Measurements from ENCODE around the gene MCTP1. TPM values are rescaled to one million over a fixed set of nuclear protein-coding genes. Genes with fewer than 3 reads are reported as not detected.
A peak's percentile ranks its signal among the peaks of the same experiment; 100 is the strongest.

MCTP1 gene
- 2.9 and 3.7 TPM in 2 replicates for total RNA-seq (ENCODE audit: low replicate concordance)

DNA sequence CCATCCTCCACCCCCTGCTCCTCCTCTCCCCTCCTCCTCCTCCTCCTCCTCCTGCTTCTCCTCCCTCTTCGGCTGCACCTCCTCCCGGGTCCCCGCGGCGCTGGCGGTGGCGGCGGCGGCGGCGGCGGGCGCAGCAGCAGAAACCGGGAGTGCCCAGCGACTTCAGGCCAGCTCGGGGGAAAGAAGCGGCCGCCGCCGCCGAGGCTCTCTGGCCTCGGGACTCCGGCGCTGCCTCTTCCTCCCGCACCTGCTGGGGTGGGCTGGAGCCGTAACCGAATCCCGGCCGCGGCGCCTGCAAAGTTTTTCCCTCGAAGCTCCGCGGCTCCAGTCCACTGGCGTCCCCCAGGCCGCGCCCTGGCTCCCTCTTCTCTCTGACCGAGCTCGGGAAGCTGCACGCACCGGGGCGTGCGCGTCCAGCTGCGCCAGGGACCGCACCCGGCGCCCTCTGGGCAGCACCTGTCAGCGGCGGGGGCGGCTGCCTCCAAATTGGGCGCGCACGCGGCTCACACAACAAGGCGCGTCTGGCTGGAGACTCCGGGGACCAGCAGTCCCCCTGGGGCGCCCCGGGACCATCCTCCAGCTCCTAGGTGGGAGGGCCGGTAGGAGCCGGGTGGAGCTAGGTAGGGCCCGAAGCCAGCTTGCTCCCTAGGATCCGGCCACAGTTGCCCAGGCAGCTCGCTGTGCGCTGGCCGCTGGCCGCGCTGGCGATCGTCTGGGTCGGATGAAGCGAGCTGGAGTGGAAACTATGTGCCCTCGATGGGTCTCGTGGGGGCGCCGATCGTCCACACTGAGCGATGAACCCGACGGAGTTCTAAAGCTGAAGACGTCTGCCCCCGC is at the start of gene MCTP1:
TSS of gene MCTP1 (minus strand) at position 523 of the 837 bp plus-strand sequence.
- Mint-ChIP-seq H3K27ac (peak within 1 kb of the TSS; percentile 63), H3K27me3 (ENCODE audit: insufficient read depth, low read depth) (peaks cover 42% of the 10 kb centered on the region), H3K4me1 (peaks cover 11% of the 10 kb centered on the region), H3K4me3 (peak within 1 kb of the TSS; percentile 94), H3K9me3 (no peaks in the 10 kb centered on the region), H3K36me3 (no peaks in the 10 kb centered on the region)
- H3K4me2 ChIP-seq = peak within 1 kb of the TSS; percentile 99
- no peak for TF ChIP-seq EZH2phosphoT487 (IDR thresholded peaks at IDR 0.05)
- TF ChIP-seq, protein P1, sequence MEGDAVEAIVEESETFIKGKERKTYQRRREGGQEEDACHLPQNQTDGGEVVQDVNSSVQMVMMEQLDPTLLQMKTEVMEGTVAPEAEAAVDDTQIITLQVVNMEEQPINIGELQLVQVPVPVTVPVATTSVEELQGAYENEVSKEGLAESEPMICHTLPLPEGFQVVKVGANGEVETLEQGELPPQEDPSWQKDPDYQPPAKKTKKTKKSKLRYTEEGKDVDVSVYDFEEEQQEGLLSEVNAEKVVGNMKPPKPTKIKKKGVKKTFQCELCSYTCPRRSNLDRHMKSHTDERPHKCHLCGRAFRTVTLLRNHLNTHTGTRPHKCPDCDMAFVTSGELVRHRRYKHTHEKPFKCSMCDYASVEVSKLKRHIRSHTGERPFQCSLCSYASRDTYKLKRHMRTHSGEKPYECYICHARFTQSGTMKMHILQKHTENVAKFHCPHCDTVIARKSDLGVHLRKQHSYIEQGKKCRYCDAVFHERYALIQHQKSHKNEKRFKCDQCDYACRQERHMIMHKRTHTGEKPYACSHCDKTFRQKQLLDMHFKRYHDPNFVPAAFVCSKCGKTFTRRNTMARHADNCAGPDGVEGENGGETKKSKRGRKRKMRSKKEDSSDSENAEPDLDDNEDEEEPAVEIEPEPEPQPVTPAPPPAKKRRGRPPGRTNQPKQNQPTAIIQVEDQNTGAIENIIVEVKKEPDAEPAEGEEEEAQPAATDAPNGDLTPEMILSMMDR (IDR thresholded peaks at IDR 0.05) = no peak
- TF ChIP-seq EZH2 (IDR thresholded peaks at IDR 0.05) = no peak
- H3K79me2 ChIP-seq (ENCODE audit: low read depth) = no peaks in the 10 kb centered on the region
- H3F3A ChIP-seq (ENCODE audit: low read depth) = peaks cover 20% of the 10 kb centered on the region
- H3K36me3 ChIP-seq = no peaks in the 10 kb centered on the region
- H3K9ac ChIP-seq = no peak within 1 kb of the TSS
- H2AFZ ChIP-seq (replicated peaks) = peak within 1 kb of the TSS; percentile 99
- H3K27ac ChIP-seq = no peak within 1 kb of the TSS
- H3K9me3 ChIP-seq (ENCODE audit: low read depth) = no peaks in the 10 kb centered on the region
- DNase-seq (ENCODE audit: low spot score) = peak; percentile 77
- H3K27me3 ChIP-seq = peaks cover 59% of the 10 kb centered on the region
- H4K20me1 ChIP-seq (ENCODE audit: low read depth) = no peaks in the 10 kb centered on the region
- H3K4me3 ChIP-seq = peak within 1 kb of the TSS; percentile 63
- H3K4me1 ChIP-seq = peaks cover 11% of the 10 kb centered on the region

DNA sequence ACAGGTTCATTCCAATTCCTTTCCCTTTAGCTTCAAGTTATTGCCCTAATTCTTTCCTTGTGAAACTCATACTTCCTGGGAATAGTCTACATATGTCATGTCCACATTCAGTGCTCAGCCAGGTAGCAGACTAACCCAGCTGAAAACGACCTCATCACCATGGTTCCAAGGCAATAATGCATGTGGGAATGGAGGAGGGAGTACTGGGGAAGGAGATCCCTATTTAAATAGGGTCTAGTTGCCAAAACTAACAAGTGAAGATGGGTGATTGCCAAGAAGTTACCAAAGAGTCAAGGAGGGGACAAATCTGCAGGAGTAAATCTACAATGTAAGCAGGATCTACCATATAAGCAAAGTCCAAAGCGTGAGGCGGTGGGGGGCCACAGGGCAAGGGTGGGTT is 47.3 kb upstream of the MCTP1 start:
- Mint-ChIP-seq H3K27me3 (ENCODE audit: insufficient read depth, low read depth) (no peaks in the 10 kb centered on the region), H3K4me3 (no peak overlapping the region), H3K4me1 (peaks cover 5% of the 10 kb centered on the region), H3K36me3 (no peaks in the 10 kb centered on the region), H3K9me3 (no peaks in the 10 kb centered on the region), H3K27ac (no peak overlapping the region)
- no peaks in the 10 kb centered on the region for H4K20me1 ChIP-seq (ENCODE audit: low read depth)
- no peak overlapping the region for H3K9ac ChIP-seq
- H3K27me3 ChIP-seq = no peaks in the 10 kb centered on the region
- no peak overlapping the region for H3K4me3 ChIP-seq
- H2AFZ ChIP-seq (replicated peaks) = no peak overlapping the region
- TF ChIP-seq EZH2phosphoT487 (IDR thresholded peaks at IDR 0.05) = no peak
- TF ChIP-seq, protein P1 (IDR thresholded peaks at IDR 0.05) = no peak
- TF ChIP-seq EZH2 (IDR thresholded peaks at IDR 0.05) = no peak
- DNase-seq (ENCODE audit: low spot score) = no peak
- H3K36me3 ChIP-seq = no peaks in the 10 kb centered on the region
- peaks cover 7% of the 10 kb centered on the region for H3K4me1 ChIP-seq
- H3K4me2 ChIP-seq = no peak overlapping the region
- H3F3A ChIP-seq (ENCODE audit: low read depth) = peaks cover 3% of the 10 kb centered on the region
- no peak overlapping the region for H3K27ac ChIP-seq
- H3K79me2 ChIP-seq (ENCODE audit: low read depth) = no peaks in the 10 kb centered on the region
- H3K9me3 ChIP-seq (ENCODE audit: low read depth) = no peaks in the 10 kb centered on the region

DNA sequence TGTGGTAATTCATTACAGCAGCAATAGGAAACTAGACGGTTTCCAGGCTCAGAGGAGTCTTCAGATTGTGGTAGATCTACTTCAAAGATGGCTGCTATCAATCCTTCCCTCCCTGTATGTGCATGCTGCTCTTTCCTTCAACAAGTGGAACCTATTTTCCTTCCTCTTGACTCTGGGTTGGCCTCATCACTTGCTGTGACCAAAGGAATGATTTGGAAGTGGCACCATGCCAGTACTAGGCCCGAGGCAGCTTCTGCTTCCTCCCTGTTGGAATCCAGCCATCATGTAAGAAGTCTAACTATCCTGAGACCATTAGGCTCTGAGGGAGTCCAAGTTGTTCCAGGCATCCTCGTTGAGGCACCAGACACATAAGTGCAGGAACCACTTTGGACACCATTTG is 46.5 kb upstream of the MCTP1 start:
- no peak overlapping the region for H3K4me3 Mint-ChIP-seq
- Histone ChIP-seq H3K4me1 (peaks cover 7% of the 10 kb centered on the region), H3K79me2 (ENCODE audit: low read depth) (no peaks in the 10 kb centered on the region), H3K9ac (no peak overlapping the region), H3K4me2 (no peak overlapping the region), H3K27me3 (no peaks in the 10 kb centered on the region), H3F3A (ENCODE audit: low read depth) (peaks cover 3% of the 10 kb centered on the region), H3K36me3 (no peaks in the 10 kb centered on the region), H2AFZ (replicated peaks) (no peak overlapping the region), H3K27ac (no peak overlapping the region), H3K4me3 (no peak overlapping the region), H4K20me1 (ENCODE audit: low read depth) (no peaks in the 10 kb centered on the region), H3K9me3 (ENCODE audit: low read depth) (no peaks in the 10 kb centered on the region)
- no peaks in the 10 kb centered on the region for H3K36me3 Mint-ChIP-seq
- no peak for DNase-seq (ENCODE audit: low spot score)
- no peak overlapping the region for H3K27ac Mint-ChIP-seq
- H3K4me1 Mint-ChIP-seq = peaks cover 6% of the 10 kb centered on the region
- TF ChIP-seq, protein P1 (IDR thresholded peaks at IDR 0.05) = no peak
- TF ChIP-seq EZH2phosphoT487 (IDR thresholded peaks at IDR 0.05) (no peak), EZH2 (IDR thresholded peaks at IDR 0.05) (no peak)
- no peaks in the 10 kb centered on the region for H3K9me3 Mint-ChIP-seq
- no peaks in the 10 kb centered on the region for H3K27me3 Mint-ChIP-seq (ENCODE audit: insufficient read depth, low read depth)

Measured in neural progenitor cell (in vitro differentiated cells).